Activated CD4-positive, alpha-beta T cell treated with anti-CD3 and anti-CD28 coated beads, Interleukin-2, amount 10 ng/mL, durations not matched to agents 24 days and 14 days (primary cell): ENCODE data around the gene SDK2. TPM values are rescaled to one million over a fixed set of nuclear protein-coding genes. Genes with fewer than 3 reads are reported as not detected.

Experiments used
- DNase-seq: peaks from one replicate; pipeline ENCODE4 v3.0.0; 2022
- H3K27ac Mint-ChIP-seq: one replicate; pipeline ENCODE4 v1.8.0; 2022; ENCODE audit warnings: mild to moderate bottlenecking, mixed read lengths
- H3K27me3 Mint-ChIP-seq: one replicate; pipeline ENCODE4 v1.8.0; 2022; ENCODE audit warnings: mixed read lengths
- H3K36me3 Mint-ChIP-seq: one replicate; pipeline ENCODE4 v1.8.0; 2022; ENCODE audit warnings: low read depth, mild to moderate bottlenecking, mixed read lengths
- H3K4me1 Mint-ChIP-seq: one replicate; pipeline ENCODE4 v1.8.0; 2021; ENCODE audit warnings: mixed read lengths
- H3K4me3 Mint-ChIP-seq: one replicate; pipeline ENCODE4 v1.8.0; 2022; ENCODE audit warnings: mild to moderate bottlenecking, moderate library complexity, mixed read lengths
- H3K9me3 Mint-ChIP-seq: one replicate; pipeline ENCODE4 v1.8.0; 2021; ENCODE audit warnings: mixed read lengths
- intact Hi-C: fragments of 100-400 bp; cut with micrococcal nuclease; formaldehyde crosslinking; loops from one replicate; pipeline ENCODE4 v1.15.1; 2023
- total RNA-seq: library from RNA; stranded (reverse); gene quantifications from 2 replicates; pipeline ENCODE4 v1.2.3, GENCODE V29; 2022

SDK2 gene
- total RNA-seq, 1 donor from 2014 or later, result 0.42 TPM

DNA sequence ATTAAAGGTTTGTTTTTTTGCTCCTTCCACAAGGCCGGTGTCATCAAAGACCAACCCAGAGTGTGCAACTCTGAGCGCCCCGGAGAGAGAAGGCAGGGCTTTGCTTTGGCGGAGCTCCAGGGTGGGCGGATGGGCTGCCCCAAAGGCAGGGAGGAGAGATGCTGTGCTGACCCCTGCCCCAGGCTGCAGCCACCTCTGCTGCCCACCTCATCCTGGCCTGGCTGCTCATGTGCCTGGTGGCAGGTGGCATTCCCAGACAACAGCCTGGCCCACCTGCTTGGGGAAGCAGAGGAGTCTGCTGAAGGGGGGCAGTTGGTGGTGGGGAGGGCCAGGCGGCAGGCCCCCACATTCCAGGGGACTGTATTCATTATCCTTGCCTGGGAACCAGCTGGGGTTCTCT, 122.1 kb downstream of the SDK2 start:
- intact Hi-C loops, result no loop called here
- H3K27ac Mint-ChIP-seq, result no peak overlapping the region

DNA sequence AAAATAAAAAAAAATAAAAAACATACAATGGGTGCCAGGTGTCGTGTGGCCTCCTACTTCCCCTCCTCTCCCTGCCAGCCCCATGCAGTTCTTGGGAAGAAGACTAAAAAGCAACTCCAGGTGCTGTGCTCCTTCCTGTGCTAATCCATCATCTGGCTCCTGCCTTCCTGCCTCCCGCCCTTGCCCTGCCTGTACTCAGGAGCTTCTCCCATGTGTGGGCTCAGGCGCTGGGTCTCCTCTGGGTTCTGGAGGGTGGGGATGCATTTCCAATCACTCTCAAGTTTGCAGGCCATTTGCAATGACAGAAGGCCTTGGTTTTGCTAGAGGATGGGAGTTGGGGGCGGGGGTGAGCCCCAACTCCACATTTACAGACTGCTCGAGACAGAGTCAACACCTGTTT, 122.9 kb downstream of the SDK2 start:
- Mint-ChIP-seq H3K4me1 (no peaks in the 10 kb centered on the region), H3K27ac (no peak overlapping the region), H3K36me3 (no peaks in the 10 kb centered on the region), H3K9me3 (no peaks in the 10 kb centered on the region), H3K4me3 (no peak overlapping the region), H3K27me3 (no peaks in the 10 kb centered on the region)
- intact Hi-C loops, result no loop called here
- DNase-seq, result no peak

More for the DNA sequence above, 122.1 kb downstream of the SDK2 start:
- no peak for DNase-seq
- H3K4me1 Mint-ChIP-seq, result no peaks in the 10 kb centered on the region
- no peaks in the 10 kb centered on the region for H3K36me3 Mint-ChIP-seq
- no peaks in the 10 kb centered on the region for H3K9me3 Mint-ChIP-seq
- no peaks in the 10 kb centered on the region for H3K27me3 Mint-ChIP-seq
- no peak overlapping the region for H3K4me3 Mint-ChIP-seq

DNA sequence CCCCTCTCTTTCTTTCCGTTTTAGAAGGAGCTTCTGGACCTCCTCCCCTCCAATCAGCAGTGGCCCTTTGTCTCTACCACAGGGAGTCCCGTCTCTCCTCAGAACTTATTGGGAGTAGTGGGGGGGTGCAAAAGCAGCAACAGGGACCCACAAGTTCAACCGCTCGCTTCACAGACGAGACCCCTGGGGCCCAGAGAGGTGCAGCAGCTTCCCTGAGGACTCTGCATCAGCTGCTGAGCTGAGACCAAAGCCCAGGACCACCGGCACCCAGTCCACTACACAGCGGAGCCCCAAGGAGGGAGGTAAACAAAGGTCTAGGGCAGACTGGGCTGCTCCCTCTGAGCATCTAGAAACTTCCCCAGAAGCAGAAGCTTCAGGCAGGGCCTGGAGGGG, 123.9 kb downstream of the SDK2 start:
- Mint-ChIP-seq H3K27ac (no peak overlapping the region), H3K36me3 (no peaks in the 10 kb centered on the region), H3K9me3 (no peaks in the 10 kb centered on the region), H3K27me3 (no peaks in the 10 kb centered on the region), H3K4me1 (no peaks in the 10 kb centered on the region), H3K4me3 (no peak overlapping the region)
- intact Hi-C loops, result no loop called here
- DNase-seq, result no peak

DNA sequence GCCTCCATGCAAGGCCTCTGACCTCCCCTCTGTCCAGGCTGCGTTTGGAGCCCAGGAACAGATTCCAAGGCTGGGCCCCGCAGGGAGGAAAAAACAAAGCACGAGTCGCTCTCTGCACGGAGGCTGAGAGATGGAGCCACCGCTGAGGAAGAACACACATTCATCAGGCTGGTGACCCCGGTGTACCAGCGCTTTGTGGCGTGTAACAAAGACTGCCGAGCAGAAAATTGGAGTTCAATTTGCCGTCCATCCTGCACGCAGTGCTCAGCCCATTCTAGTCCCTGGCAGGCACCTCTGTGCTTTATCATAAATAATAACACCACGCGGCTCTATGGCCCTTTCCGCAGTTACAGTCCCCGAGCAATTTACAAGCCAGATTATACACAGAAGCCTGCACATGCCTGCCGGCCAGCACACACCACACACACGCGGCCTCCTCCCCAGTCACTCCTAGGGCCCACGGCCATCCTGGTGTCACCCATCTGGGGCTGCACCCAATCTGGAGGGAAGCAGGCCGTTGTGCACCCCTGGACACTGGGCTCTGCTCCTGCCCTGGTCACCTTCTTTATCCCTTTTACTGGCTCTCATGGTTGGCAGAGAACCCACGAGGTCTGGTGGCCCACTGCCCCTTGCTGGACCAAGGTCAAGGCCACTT, 124.4 kb downstream of the SDK2 start:
- Mint-ChIP-seq H3K27ac (no peak overlapping the region), H3K4me3 (no peak overlapping the region), H3K27me3 (no peaks in the 10 kb centered on the region), H3K4me1 (no peaks in the 10 kb centered on the region), H3K9me3 (no peaks in the 10 kb centered on the region), H3K36me3 (no peaks in the 10 kb centered on the region)
- no peak for DNase-seq
- intact Hi-C loops, result no loop called here

DNA sequence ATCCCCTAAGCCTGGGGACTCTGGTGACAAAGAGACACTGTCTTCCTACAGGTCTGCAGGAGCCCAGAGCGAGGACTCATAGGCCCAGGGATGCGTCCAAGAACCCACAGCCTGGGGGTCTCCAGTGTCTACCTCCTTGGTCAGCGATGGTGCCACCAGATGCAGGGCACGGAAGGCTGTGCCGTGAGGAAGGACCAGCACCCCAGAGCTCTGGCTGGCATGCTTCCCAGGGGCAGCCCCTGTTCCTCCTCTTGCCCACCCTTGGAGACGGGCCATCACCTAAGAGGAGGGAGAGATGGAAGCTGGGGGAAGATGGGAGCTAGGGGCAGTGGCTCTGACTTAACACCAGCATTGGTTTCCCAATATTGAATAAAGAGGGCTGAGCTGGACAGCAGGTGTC, 125.2 kb downstream of the SDK2 start:
- no peaks in the 10 kb centered on the region for H3K4me1 Mint-ChIP-seq
- no peak overlapping the region for H3K27ac Mint-ChIP-seq
- no peaks in the 10 kb centered on the region for H3K36me3 Mint-ChIP-seq
- intact Hi-C loops, result no loop called here
- DNase-seq, result no peak
- H3K9me3 Mint-ChIP-seq, result no peaks in the 10 kb centered on the region
- no peak overlapping the region for H3K4me3 Mint-ChIP-seq
- peaks cover 2% of the 10 kb centered on the region for H3K27me3 Mint-ChIP-seq

DNA sequence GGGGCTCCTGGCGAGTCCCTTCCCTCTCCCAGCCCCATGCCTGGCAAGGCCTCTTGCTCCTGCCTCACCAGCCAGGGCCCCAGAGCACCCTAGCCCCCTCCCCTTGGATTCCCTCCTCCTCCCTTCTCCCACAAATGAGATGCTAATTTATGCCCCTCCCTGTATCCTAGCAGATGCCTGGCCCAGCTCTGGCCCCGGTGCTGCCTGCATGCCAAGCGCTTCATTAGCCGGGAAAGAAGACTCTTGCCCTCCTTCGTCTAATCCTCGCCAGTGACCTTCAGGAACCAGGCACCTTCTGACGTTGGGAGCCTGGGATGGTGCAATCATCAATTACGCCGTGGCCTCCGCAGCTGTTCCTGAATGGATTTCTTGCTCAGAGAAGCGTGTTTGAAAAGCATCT, 127.8 kb downstream of the SDK2 start:
- Mint-ChIP-seq H3K9me3 (no peaks in the 10 kb centered on the region), H3K27me3 (peaks cover 3% of the 10 kb centered on the region), H3K4me1 (no peaks in the 10 kb centered on the region), H3K36me3 (no peaks in the 10 kb centered on the region), H3K4me3 (no peak overlapping the region), H3K27ac (no peak overlapping the region)
- DNase-seq, result no peak
- intact Hi-C loops, result no loop called here

DNA sequence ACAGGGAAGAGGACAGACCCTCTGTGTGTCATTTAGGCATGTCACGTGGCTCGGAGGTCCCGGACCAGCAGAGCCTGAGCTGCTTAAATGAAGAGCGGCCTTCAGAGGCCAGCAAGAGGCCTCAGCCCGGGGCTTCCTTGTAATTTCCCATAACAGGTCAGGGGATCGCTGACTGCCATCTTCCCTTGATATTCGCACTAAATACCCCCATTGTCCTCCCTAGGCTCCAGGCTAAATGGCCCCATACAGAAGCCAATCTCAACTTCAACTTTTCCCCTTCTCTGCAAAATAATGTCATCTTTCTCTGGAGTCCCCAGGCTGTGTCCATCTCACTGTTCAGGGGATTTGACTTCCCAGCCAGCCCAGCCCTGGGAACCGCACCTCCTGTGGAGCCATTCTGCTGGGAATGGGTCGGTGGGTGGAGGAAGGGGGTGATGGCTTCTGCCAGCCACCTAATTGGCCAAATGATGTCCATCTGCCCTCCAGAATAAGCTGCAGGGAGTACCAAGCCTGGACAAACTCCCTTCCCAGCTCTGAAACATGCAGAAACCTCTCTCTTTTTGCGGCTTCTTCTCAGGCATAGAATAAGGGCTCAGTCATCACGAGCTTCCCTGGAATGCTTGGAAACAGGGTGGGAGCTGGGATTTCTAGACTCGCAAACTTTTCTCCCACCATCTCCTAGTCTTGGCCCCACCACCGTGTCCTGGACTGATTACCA, 129.9 kb downstream of the SDK2 start:
- Mint-ChIP-seq H3K4me1 (no peaks in the 10 kb centered on the region), H3K9me3 (no peaks in the 10 kb centered on the region), H3K4me3 (no peak overlapping the region), H3K27ac (no peak overlapping the region), H3K36me3 (no peaks in the 10 kb centered on the region), H3K27me3 (peaks cover 3% of the 10 kb centered on the region)
- intact Hi-C loops, result no loop called here
- no peak for DNase-seq

DNA sequence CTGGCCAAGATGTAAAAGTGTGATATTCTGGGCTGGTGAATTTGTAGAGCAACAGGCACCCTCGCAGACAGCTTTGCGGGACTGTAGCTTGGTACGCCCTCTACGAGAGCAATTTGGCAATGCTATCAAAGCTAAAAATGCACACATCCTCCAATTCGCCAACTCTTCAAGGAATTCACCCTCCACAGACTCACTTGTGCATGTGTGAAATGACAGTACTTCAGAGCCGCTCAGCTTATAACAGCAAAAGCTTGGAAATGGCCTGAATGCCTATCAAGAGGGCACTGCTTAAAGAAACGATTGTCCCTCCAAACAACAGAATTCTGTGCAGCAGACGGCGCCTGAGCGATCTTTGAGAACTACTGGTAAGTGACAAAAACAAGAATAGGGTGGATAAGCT, 130.8 kb downstream of the SDK2 start:
- H3K4me3 Mint-ChIP-seq, result no peak overlapping the region
- H3K36me3 Mint-ChIP-seq, result no peaks in the 10 kb centered on the region
- H3K27ac Mint-ChIP-seq, result no peak overlapping the region
- peaks cover 3% of the 10 kb centered on the region for H3K27me3 Mint-ChIP-seq
- intact Hi-C loops, result no loop called here
- H3K4me1 Mint-ChIP-seq, result no peaks in the 10 kb centered on the region
- no peak for DNase-seq
- no peaks in the 10 kb centered on the region for H3K9me3 Mint-ChIP-seq

DNA sequence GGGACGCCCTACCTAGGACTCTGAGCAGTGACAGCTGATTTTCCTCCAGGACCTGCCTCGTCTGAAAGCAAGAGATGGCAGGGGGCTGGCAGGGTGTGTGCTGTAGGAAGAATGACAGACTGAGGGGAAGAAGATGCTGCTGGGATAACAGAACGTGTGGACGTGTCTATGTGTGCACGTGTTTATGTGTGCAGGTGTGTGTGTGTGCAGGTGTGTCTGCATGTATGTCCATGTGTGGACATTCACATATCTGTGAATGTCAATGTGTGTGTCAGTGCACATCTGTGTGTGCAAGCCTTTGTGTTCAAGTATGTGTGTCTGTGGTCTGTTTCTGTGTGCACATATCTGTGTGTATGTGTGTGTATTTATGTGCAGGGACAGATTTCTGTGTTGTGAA, 132.5 kb downstream of the SDK2 start:
- Mint-ChIP-seq H3K27me3 (peaks cover 3% of the 10 kb centered on the region), H3K4me1 (no peaks in the 10 kb centered on the region), H3K9me3 (no peaks in the 10 kb centered on the region), H3K4me3 (no peak overlapping the region), H3K36me3 (no peaks in the 10 kb centered on the region), H3K27ac (no peak overlapping the region)
- intact Hi-C loops, result no loop called here
- no peak for DNase-seq

DNA sequence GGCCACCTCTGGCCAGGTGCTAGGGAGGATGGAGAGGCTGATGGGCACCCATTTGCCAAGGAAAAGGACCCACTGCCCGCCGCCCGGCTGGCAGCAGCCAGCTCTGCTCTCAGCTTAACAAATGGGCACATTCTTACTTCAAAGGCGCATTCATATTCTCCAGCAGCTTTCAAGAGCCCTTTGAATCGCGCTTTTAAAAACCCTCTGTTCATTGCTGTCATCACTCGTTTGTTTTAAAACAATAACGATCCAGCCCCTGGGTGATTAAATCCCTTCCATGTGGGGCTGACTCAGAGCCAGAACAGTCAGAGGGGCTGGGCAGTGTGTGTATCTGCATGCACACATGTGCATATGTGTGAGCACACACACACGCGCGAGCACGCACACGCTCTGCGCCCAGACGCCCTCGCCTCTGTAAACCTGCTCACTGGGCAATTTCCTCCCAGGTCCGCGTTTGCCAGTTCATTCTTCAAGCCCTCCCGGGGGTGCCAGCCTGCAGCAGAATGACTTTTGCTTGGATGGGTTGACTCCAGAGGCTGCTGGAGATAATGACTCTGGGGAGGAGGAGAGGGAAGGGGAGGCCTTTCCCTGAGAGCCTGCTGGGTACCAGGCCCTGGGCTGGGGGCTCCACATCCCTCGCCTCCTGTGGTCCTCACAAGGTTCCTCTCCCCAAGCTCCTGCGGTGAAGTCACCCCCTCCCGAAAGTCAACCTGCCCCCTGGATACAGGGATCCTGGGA, 133.1 kb downstream of the SDK2 start:
- DNase-seq, result no peak
- Mint-ChIP-seq H3K27ac (no peak overlapping the region), H3K9me3 (no peaks in the 10 kb centered on the region), H3K36me3 (no peaks in the 10 kb centered on the region), H3K27me3 (peaks cover 3% of the 10 kb centered on the region), H3K4me1 (no peaks in the 10 kb centered on the region), H3K4me3 (no peak overlapping the region)
- intact Hi-C loops, result no loop called here

DNA sequence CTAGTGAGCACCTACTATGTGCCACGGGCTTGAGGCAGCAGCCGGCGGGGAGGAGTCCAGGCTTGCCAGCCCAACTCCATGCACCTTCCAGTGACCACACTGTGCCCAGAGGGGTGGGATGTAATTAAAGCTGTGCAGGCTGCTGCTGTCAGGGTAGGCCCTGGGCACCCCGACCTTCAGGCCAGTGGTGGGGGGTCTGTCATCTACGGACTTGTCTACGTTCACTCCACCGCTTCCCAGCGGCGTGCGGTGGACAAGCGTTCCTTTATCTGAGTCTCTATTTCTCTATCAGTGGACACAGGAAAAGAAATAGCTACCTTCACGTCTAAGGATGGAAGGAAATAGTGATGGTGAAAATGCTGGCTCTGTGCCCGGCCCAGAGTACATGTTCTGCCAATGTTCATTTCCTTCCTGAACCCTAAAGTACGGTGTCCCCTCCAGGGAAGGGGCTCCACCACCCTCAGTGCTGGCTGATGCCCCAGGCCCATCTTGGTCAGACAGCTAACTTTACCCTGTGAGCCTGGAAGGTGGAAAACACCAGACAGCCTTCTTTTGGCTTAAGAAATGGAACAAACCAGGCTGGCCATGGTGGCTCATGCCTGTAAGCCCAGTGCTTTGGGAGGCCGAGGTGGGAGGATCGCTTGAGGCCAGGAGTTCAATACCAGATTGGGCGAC, 135.2 kb downstream of the SDK2 start:
- Mint-ChIP-seq H3K36me3 (no peaks in the 10 kb centered on the region), H3K4me3 (no peak overlapping the region), H3K27me3 (peaks cover 2% of the 10 kb centered on the region), H3K9me3 (no peaks in the 10 kb centered on the region), H3K4me1 (no peaks in the 10 kb centered on the region), H3K27ac (no peak overlapping the region)
- intact Hi-C loops, result no loop called here
- DNase-seq, result no peak

DNA sequence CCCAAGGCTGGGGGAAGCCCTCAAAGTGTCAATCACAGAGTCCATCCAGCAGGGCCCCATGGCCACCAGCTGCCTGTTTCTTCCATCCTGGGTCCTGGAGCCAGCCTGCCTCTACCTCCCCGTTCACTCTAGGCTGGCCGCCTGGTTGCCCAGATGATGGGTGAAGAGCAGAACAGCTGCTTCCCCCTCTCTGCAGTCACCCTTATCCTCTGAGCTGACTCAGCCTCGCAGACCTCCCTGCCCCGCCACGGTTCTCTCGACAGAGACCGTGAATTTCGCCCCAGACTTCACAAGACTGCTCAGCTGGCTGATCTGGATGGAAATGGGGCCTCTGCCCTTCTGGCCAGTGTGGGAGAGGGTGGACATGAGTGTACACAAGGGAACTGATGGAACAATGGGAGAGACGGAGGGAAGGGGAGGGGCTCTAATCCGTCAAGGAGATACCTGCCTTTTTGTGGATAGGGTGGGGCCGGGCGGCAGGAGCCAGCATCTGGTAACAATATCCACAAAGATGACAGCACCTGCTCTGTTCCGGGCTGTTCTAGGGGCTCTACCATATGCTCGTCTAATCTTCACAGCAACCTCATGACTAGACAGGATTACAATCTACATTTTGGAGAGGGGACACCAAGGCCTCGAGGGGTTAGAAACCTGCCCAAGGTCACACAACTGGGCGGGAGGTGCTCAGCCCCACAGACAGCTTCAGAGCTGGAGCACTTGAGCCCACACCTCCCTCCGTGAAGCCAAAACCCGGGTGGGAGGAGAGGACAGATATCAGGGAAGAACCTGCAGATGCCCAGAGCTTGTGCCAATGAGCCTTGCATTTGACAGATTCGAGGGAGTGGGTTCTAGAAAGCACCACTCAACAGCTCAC, 136.0 kb downstream of the SDK2 start:
- no peaks in the 10 kb centered on the region for H3K9me3 Mint-ChIP-seq
- no peak for DNase-seq
- peaks cover 2% of the 10 kb centered on the region for H3K27me3 Mint-ChIP-seq
- no peaks in the 10 kb centered on the region for H3K36me3 Mint-ChIP-seq
- intact Hi-C loops, result no loop called here
- H3K27ac Mint-ChIP-seq, result no peak overlapping the region
- H3K4me1 Mint-ChIP-seq, result no peaks in the 10 kb centered on the region
- no peak overlapping the region for H3K4me3 Mint-ChIP-seq
